Measurements from ENCODE around the gene PLAGL2. TPM values are rescaled to one million over a fixed set of nuclear protein-coding genes. Genes with fewer than 3 reads are reported as not detected.

PLAGL2 gene
- total and polyA plus RNA-seq, 2 of the 8 experiments (the other 6 are each of a cell fraction or from before 2014, with no cell fraction given): 20.6 to 25.4 TPM

DNA sequence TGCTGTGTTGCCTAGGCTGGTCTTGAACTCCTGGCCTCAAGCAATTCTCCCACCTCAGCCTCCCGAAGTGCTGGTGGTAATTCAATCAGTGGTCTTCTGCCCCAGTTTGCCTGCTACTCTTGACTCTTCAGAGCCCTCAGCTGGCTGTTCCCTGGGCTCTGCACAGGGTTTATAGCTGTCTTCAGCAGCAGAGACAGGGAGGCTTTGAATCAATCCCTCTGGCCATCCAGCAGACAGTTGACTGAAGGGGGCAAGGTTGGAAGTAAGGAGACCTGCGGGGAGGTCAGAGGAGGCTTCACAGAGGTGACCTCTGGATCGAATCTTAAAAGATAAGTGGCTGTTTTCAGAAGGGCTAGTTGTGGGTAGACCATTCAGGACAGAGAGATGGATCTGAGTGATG, 43.9 kb upstream of the PLAGL2 start:
- no peak overlapping the region for H3K23ac ChIP-seq (ENCODE audit: insufficient read length)
- no peaks in the 10 kb centered on the region for H3K36me3 ChIP-seq (ENCODE audit: control insufficient read depth in 2 of 4, insufficient read depth in 4 of 4, low read length in 3 of 4)
- 78% methylated on average over 3 of the region's 3 CpGs; no CpG with 5 or more reads in 1 of the 2 experiments for WGBS, 2 experiments (ENCODE audit: extremely low coverage in 1 of 2, insufficient coverage in 1 of 2, insufficient read length in 1 of 2, insufficient replicate concordance in 2 of 2, low coverage in 1 of 2, low lambda C conversion rate in 2 of 2, missing lambda C conversion rate in 1 of 2)
- H2BK15ac ChIP-seq (ENCODE audit: low read length): no peak overlapping the region
- FAIRE-seq: no peak
- peaks cover 0 to 3% of the 10 kb centered on the region in 2 experiments; a peak in 1 of 4 replicates for H3K9me3 ChIP-seq (ENCODE audit: insufficient read depth in 2 of 2, low read depth in 1 of 2, low read length in 1 of 2)
- no peak overlapping the region for H2BK5ac ChIP-seq (ENCODE audit: low read depth, low read length)
- H2AK5ac ChIP-seq (ENCODE audit: low read depth, low read length): no peak overlapping the region
- H2BK20ac ChIP-seq (ENCODE audit: low read length): no peak overlapping the region
- H4K8ac ChIP-seq (ENCODE audit: extremely low read depth, insufficient read depth, low read length): no peak overlapping the region
- H3K14ac ChIP-seq (ENCODE audit: insufficient read length): no peak overlapping the region
- ChIA-PET POLR2A (ENCODE audit: partially characterized antibody) (no interaction called here), CTCF (ENCODE audit: partially characterized antibody) (interaction anchor here (1.8 kb wide), 1 partner anchor 9 kb away, joined by 5 read pairs; no protein-coding TSS in a partner anchor)
- H4K5ac ChIP-seq (ENCODE audit: insufficient read length, low read depth, low read length): no peak overlapping the region
- no peak overlapping the region for H3K18ac ChIP-seq (ENCODE audit: extremely low read depth, low read length)
- TF ChIP-seq JUN (IDR thresholded peaks at IDR 0.05; ENCODE audit: low read depth, low read length) (no peak), BRCA1 (IDR thresholded peaks at IDR 0.05; ENCODE audit: low read depth, low read length) (no peak)
- H3K4ac ChIP-seq (replicated peaks; ENCODE audit: insufficient read length, low read depth, low read length): no peak overlapping the region
- no peak overlapping the region for H3K4me2 ChIP-seq (ENCODE audit: insufficient read depth in 1 of 2, low read depth in 2 of 2, low read length in 2 of 2)
- H3K4me1 ChIP-seq (replicated peaks in 1 of 4; ENCODE audit: control insufficient read depth in 3 of 4, insufficient read depth in 4 of 4, low read length in 3 of 4): no peaks in the 10 kb centered on the region
- H2BK12ac ChIP-seq (ENCODE audit: low read depth, low read length): no peak overlapping the region
- no peak overlapping the region for H2AFZ ChIP-seq (ENCODE audit: low read length)
- no peak overlapping the region for H3K9ac ChIP-seq (replicated peaks in 1 of 4; ENCODE audit: extremely low read depth in 1 of 4, low read depth in 3 of 4, low read length in 3 of 4)
- DNase-seq (ENCODE audit: low read depth in 1 of 2, low spot score in 2 of 2): no peak
- no peaks in the 10 kb centered on the region for H3K79me2 ChIP-seq (ENCODE audit: control insufficient read depth in 1 of 2, insufficient read depth in 2 of 2, low read length in 2 of 2)
- H3K23me2 ChIP-seq (ENCODE audit: low read depth, low read length): no peaks in the 10 kb centered on the region
- no peak overlapping the region for H3K4me3 ChIP-seq (ENCODE audit: extremely low read depth in 1 of 4, insufficient read depth in 2 of 4, low read depth in 3 of 4, low read length in 4 of 4)
- no peak overlapping the region for H3K27ac ChIP-seq (ENCODE audit: low read depth, low read length)
- no peak overlapping the region for H2BK120ac ChIP-seq (replicated peaks; ENCODE audit: low read depth, low read length)
- H4K20me1 ChIP-seq (replicated peaks in 1 of 2; ENCODE audit: control insufficient read depth in 1 of 2, insufficient read depth in 2 of 2, low read length in 2 of 2): no peaks in the 10 kb centered on the region
- H4K91ac ChIP-seq (replicated peaks; ENCODE audit: insufficient read length, low read length): no peak overlapping the region
- H3K79me1 ChIP-seq (ENCODE audit: low read depth, low read length): no peaks in the 10 kb centered on the region
- 0 out of 7 replicates have a peak, but pooled peaks cover 0 to 2% (median 0%) of the 10 kb centered on the region in 4 experiments for H3K27me3 ChIP-seq (replicated peaks in 1 of 4; ENCODE audit: control insufficient read depth in 3 of 4, extremely low read depth in 1 of 4, insufficient read depth in 3 of 4, low read length in 3 of 4)
- H3K56ac ChIP-seq (replicated peaks; ENCODE audit: insufficient read length, low read depth, low read length): no peak overlapping the region

Data from H1 (cell line).